GM21619 (cell line): ENCODE results near the gene MAGEC1.
"Not testable (repeated sequence)": the region's sequence is repeated elsewhere in the genome, so short reads cannot be mapped to it uniquely, and the experiment has no call there.

Experiments used
- ATAC-seq: cut with Tn5 transposase; IDR thresholded peaks from one replicate; pipeline ENCODE4 v1.9.1; 2021; ENCODE audit not compliant: unreplicated experiment

Gene MAGEC1, protein sequence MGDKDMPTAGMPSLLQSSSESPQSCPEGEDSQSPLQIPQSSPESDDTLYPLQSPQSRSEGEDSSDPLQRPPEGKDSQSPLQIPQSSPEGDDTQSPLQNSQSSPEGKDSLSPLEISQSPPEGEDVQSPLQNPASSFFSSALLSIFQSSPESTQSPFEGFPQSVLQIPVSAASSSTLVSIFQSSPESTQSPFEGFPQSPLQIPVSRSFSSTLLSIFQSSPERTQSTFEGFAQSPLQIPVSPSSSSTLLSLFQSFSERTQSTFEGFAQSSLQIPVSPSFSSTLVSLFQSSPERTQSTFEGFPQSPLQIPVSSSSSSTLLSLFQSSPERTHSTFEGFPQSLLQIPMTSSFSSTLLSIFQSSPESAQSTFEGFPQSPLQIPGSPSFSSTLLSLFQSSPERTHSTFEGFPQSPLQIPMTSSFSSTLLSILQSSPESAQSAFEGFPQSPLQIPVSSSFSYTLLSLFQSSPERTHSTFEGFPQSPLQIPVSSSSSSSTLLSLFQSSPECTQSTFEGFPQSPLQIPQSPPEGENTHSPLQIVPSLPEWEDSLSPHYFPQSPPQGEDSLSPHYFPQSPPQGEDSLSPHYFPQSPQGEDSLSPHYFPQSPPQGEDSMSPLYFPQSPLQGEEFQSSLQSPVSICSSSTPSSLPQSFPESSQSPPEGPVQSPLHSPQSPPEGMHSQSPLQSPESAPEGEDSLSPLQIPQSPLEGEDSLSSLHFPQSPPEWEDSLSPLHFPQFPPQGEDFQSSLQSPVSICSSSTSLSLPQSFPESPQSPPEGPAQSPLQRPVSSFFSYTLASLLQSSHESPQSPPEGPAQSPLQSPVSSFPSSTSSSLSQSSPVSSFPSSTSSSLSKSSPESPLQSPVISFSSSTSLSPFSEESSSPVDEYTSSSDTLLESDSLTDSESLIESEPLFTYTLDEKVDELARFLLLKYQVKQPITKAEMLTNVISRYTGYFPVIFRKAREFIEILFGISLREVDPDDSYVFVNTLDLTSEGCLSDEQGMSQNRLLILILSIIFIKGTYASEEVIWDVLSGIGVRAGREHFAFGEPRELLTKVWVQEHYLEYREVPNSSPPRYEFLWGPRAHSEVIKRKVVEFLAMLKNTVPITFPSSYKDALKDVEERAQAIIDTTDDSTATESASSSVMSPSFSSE

DNA sequence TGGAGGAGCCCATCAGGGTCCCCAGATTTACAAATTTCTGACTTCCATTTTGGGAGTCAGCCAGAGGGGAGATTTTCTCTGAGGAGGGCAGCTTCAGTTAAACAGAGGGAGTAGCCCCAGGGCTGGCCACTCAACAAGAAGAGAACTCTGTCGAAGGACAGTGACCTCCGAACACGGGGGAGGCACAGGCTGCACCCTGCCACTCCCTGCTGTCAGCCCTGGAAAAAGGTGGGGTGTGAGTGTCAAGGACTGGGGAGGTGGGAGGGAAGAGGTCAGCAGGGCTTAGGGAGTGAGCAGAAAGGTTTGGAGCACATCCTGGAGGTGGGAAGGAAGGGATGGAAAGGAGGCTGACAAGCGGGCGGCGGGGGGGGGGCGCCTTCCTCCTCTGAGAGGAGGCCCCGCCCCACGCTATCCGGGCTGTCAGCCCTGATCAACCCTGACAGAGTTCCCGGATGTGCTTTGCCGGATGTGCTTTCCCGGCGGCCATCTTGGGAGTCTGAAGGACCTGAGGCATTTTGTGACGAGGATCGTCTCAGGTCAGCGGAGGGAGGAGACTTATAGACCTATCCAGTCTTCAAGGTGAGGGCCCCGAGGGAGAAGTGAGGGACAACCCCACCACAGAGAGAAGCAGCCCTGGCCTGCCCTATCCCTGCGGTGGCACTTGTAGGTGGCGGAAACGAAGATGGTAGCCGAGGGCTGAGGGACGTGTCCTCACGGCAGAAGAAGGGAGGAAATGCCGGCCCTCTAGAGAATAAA lies at the start of gene MAGEC1:
Gene MAGEC1, plus strand, starts transcription at position 495 of the 756 bp plus-strand sequence. CDS start 1,179 bp downstream, outside the sequence.
- no peak for ATAC-seq

DNA sequence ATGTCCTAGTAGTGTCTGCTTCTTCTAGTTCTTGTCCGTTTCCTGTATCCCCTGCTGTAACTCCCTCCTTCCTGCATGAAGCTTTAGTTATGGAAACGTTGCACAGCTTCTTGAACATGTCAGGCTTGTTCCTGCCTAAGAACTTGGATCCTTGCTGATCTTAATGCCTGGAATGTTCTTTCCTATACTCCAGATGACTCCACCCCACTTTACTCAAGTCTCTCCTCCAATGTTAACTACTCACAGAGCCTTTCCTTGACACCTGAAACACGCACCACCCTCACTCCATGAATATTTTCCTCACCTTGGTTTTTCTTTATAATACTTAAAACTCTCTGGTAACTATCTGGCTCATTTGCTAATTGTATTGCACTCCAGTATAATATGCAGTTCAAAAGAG lies 46.2 kb upstream of the MAGEC1 start:
- ATAC-seq: no peak

DNA sequence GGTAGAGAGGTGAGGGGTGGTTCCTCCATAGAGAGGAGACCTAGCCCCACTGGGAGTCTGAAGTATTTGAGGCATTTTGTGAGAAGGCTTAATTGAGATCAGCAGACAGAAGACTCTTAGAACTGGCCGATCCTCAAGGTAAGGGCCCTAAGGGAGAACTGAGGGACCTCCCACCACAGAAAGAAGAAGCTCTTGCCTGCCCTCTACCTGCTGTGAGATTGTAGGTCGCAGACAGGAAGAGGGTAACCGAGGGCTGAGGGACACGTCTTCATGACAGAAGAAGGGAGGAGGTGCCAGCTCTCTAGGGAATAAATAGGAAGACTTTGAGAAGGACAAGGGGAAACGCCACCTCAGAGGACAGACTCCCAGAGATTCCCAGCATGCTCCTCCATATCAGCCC lies 24.1 kb upstream of the MAGEC1 start:
- ATAC-seq: no peak

DNA sequence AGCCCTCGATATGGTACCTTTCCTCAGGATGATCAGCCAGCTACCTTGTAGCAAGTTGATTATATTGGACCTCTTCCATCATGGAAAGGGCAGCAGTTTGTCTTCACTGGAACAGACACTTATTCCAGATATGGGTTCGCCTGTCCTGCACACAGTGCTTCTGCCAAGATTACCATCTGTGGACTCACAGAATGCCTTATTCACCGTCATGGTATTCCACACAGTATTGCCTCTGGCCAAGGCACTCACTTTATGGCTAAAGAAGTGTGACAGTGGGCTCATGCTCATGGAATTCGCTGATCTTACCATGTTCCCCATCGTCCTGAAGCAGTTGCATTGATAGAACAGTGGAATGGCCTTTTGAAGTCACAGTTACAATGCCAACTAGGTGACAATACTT lies 14.9 kb upstream of the MAGEC1 start:
- not testable (repeated sequence) for ATAC-seq

DNA sequence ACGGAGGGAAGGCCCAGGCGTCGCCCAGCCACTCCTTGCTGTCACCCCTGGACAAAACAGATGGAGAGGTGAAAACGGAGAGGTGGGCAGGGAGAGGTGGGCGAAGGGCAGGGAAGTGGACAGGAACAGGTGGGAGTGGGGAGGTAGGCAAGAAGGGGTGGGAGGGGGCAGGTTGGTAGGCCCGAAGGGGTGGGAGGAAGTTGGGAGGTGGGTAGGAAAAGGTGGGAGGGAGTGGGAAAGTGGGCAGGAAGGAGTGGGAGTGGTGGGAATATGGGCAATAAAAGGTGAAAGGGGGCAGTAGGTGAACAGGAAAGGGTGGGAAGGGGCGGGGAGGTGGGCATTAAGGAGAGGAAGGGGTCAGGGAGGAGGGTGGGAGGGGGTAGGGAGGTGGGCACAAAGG lies 9.0 kb upstream of the MAGEC1 start:
- no peak for ATAC-seq

DNA sequence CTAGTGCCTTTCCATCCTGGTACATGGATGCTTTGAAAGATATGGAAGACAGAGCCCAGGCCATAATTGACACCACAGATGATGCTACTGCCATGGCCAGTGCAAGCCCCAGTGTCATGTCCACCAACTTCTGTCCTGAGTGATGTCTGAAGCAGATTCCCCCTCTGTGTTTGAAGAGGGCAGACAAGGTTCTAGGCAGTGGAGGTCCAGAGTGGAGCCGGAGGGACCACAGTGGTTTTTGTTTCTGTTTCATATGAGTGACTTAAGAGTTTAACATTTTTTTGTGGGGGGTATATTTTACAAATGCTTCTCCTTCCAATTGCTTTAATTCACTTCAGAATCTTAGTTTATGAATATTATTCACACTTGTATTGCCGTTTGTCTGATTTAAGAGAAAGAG lies 6.0 kb upstream of the MAGEC1 start:
- ATAC-seq: no peak

DNA sequence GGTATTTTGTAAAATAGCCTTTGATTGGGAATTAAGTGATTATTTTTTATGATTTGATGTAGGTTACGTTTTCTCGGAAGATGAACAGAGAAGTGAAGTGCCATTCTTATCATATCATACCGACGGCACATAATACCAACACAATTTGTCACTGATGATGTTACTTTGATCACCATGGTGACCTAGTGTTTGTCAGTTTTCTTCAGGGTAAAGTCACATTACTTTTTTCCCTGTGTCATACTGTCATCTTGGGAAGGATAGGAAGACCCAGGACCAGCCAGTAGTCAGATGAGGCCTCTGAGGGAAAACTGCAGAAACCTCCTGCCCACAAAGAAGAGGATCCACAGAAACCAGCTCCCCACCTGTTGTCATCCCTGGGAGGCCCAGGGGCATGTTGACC lies 1.3 kb upstream of the MAGEC1 start:
- no peak for ATAC-seq

DNA sequence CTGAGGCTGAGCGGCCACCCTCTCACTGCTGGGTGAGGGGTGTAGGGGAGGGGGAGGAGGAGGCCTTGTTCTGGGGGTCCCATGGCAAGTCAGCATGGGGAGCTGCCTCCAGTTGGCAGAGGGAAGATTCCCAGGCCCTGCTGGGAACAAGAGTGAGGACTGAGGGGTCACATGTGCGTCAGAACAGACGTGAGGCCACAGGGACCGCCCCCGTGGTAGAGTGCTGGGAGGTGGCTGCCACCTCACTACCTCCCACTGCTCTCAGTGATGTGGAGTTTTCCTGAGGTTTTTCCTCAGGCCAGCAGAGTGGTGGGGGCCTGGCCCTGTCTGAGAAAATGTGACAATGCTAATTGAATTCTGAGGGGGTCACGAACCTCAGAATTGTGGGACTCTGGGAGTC lies 568 bp downstream of the MAGEC1 start:
- ATAC-seq: no peak

DNA sequence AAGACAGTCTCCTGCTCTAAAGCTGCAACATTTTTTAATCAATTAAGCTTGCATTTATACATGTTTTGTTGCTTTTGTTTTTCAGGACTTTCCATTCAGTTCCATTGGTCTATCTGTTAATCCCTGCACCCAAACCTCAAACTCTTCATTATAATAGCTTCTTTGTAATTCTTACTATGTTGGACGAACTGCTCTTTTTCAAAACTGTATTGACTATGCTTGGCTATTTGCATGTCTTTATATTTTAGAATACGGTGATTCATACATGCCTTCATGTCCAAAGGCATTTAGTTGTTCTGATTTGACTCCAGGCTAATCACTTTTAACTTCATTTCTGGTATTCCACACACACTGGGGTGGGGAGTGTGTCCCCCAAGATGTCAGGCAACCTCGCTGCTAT lies 14.1 kb downstream of the MAGEC1 start:
- no peak for ATAC-seq

DNA sequence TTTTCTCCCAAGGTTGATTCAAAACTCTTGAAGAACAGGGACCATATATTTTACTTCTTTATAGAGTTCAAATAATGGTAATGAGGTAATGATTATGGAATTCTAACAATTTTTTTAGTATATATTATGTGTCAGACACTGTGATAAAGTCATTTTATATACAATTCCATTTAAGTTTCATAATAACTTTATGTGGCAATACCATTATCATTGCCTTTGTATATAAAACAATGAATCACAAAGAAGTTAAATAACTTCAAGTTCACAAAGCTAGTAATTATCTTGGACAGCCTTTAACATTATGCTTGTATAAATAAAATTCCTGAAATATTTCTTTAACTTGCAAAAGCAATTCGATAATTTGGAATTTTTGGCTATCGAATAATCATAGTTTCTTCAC lies 20.6 kb downstream of the MAGEC1 start:
- no peak for ATAC-seq

DNA sequence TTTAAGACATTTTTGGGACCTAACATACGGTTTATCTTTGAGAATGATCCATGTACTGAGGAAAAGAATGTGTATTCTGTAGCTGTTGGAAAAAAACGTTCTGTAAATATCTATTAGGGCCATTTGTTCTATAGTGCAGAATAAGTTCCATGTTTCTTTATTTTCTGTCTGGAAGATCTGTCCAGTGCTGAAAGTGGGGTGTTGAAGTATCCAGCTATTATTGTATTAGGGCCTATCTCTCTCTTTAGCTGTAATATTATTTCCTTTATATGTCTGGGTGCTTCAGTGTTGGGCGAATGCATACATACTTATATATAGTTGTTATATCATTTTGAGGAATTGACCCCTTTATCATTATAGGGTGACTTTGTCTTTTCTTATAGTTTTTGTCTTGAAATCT lies 24.7 kb downstream of the MAGEC1 start:
- ATAC-seq: no peak

DNA sequence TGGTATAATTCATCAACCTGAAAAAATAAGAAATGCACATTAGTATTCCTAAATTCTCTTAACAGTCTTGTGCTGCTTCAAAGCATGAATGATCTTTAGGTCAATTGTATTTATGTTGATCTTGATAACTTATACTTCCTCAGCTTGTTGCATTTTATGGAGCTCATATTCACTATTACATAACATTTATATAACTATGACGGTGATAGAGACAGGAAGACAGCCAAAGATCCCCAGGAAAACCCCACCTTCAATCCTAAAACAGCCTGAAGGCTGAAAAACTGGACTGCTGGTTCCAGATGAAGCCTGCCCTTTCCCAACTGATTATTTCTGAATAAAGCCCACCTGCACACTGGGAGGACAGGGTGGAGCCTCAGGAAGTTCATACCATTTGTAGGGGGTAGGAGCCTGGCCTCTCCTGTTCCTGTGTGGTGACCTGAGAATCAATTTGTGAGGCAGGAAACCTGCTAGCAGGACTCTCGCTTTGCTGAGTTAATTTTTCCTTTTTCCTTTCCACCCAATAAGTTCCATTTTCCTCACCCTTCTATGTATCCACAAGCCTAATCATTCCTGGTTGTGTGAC lies 30.5 kb downstream of the MAGEC1 start:
- ATAC-seq: no peak

DNA sequence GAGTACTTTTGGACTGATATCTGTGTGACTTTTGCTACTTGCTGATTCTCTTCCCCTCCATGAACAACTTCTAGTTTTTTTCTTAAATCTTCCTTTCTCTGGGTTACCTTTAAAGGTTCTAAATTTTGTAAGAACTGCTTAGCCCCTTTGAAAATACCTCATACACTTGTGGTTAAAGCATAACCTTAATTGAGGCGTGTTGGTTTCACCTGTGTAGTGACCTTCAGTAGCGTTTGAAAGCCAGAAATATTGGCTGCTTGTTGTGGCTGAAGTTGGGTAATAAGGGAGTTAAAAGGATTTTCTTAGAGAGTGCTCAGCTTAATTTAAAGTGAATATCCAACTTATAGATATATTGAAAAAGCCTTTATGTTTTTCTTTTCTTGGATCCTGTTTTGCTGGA lies 32.0 kb downstream of the MAGEC1 start:
- ATAC-seq: no peak

DNA sequence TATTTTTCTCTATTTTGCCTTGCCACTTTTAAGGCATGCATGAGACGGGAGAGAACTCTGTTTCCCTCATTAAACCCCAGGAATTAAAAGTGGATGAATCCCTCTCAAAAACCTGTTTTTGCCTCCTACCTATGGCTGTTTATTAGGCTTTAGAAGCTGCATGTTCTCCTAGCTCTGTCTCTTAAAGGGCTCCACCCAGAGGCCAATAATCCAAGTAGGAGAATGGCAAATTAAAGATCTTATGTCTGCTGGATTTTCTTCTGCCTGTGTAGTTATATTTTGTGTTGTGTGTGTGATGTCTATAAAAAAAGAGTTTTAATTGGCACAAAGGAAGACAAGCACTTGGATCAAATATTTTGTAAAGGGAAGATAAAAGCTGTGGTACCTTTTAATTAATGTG lies 32.4 kb downstream of the MAGEC1 start:
- ATAC-seq: no peak

DNA sequence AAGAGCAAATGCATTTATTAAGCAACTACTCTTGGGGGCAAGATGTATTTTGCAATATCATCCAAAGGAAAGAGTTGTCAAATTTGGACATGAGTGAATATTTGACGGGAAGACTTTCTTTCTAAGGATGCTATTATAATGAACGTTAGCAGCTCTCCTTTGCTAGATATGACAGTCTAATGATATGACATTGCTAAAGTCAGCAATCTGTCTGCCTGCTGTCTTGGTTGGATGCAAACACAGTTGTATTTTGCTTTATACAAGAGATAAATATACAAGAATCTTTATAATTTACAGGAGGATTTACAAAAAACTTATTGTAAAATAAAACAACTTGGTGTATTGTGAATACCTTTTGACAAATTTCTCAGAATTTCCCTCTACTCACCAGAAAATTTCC lies 37.5 kb downstream of the MAGEC1 start:
- ATAC-seq: no peak

DNA sequence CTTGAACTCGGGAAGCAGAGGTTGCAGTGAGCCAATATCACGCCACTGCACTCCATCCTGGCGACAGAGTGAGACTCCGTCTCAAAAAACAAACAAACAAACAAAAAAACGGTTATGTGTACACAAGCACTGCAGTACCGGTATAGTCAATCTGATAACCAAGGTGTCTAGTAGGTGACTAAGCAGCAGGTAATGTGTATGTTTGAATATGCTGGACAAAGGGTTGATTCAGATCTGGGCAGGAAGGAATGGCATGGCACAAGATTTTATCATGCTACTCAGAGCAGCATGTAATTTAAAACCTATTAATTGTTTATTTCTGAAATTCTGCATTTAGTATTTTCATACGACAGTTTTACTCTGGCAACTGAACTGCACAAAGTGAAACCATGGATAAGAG lies 41.7 kb downstream of the MAGEC1 start:
- ATAC-seq: no peak

DNA sequence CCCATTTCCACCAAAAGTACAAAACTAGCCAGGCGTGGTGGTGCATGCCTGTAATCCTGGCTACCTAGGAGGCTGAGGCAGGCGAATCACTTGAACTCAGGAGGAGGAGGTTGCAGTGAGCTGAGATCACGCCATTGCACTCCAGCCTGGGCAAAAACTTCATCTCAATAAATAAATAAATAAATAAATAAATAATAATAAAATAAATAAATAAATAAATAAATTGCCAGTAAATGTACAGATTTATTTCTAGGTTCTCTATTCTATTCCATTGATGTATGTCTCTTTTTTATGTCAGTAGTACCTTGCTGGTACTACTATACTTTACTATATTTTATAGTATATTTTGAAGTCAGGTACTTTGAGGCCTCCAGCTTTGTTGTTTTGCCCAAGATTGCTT lies 43.7 kb downstream of the MAGEC1 start:
- ATAC-seq: no peak

DNA sequence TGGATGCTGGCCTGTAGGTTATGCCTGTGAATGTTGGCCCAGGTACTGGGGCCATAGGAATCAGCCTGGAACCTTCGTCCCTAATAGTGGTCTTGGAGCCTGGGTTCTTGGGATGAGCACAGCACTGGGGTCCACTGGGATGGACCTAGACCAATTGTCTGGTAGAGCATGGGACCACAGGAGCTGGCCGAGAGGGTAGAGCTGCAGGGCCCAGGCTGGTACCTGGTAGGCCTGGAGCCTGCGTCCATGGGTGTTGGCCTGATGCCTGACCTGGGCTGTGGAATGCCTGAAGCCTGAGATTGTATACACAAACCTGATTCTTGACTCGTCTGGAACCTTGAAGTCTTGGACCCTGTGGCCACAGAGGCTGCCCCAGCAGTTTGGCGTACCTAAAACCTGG lies 48.9 kb downstream of the MAGEC1 start:
- no peak for ATAC-seq

DNA sequence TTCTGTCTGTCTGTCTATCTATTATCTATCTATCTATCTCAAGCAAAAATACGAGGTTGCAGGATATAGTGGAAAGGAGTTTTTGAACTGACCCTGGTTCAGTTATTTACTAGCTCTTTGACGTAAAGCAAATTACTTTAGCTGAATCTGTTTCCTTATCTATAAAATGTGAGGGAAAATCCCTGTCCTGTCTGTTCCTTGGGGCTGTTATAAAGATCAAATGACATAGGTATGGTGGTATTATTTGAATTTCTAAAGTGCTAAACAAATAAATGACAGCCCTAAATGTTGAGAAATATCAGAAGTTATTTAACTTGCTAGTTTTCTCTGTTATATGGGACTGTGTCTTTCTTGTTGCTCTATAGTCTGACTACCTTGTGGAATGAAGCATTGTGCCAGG lies 55.0 kb downstream of the MAGEC1 start:
- ATAC-seq: no peak
